SK-N-SH (cell line): ENCODE measurements around the gene DLGAP3. TPM values are rescaled to one million over a fixed set of nuclear protein-coding genes. Genes with fewer than 3 reads are reported as not detected.

Experiments used
- CTCF ChIA-PET: fragments of 300-600, 350-600 bp; formaldehyde crosslinking; extraction: SDS; loops from one replicate; lab custom pipeline; 2021; lab: Yijun Ruan, JAX
- POLR2A ChIA-PET: fragments of 350-600 bp; sonication (Branson Sonifier 250); formaldehyde crosslinking; extraction: SDS; loops from one replicate; lab custom pipeline; 2020; ENCODE audit warnings: antibody characterized with exemption, inconsistent platforms; lab: Yijun Ruan, JAX
- DNase-seq: peaks from one replicate; pipeline ENCODE4 v3.0.0; 2012
- H2AFZ ChIP-seq: fragments of 200-600 bp; sonication (generic); 2 replicates; pipeline ENCODE4 v1.8.1; 2016; ENCODE audit warnings: antibody characterized with exemption, mild to moderate bottlenecking, low read depth
- H3F3A ChIP-seq: fragments of 200-600 bp; sonication (generic); replicated peaks from 2 replicates; pipeline ENCODE3; 2016; ENCODE audit warnings: antibody characterized with exemption, mild to moderate bottlenecking; ENCODE audit not compliant: insufficient read depth
- H3K27ac ChIP-seq, 2 experiments: fragments of 200-500 bp in 1 of 2; fragments of 200-600 bp in 1 of 2; sonication (Bioruptor generic) in 1 of 2; sonication (generic), shearing (Covaris generic) in 1 of 2; 2 replicates each; pipeline versions ENCODE4 v1.5.1 to v1.6.1; 2014 to 2016; ENCODE audit warnings: low read depth in 2 of 2, inconsistent platforms in 1 of 2, low read length in 1 of 2, mild to moderate bottlenecking in 1 of 2, mixed read lengths in 1 of 2
- H3K27me3 ChIP-seq: fragments of 200-600 bp; sonication (generic), shearing (Covaris generic); 2 replicates; pipeline ENCODE4 v1.6.1; 2016; ENCODE audit warnings: mixed run types; ENCODE audit not compliant: insufficient read depth
- H3K36me3 ChIP-seq, 2 experiments: fragments of 200-500 bp in 1 of 2; fragments of 200-600 bp in 1 of 2; sonication (Bioruptor generic) in 1 of 2; sonication (generic) in 1 of 2; replicated peaks in 1 of 2; 2 replicates each; pipeline versions ENCODE3 to v1.5.1; 2014 to 2016; ENCODE audit warnings: low read length in 1 of 2, mild to moderate bottlenecking in 1 of 2; ENCODE audit not compliant: insufficient read depth in 2 of 2, control insufficient read depth in 1 of 2
- H3K4me1 ChIP-seq, 2 experiments: fragments of 200-500 bp in 1 of 2; fragments of 200-600 bp in 1 of 2; sonication (Bioruptor generic) in 1 of 2; sonication (generic), shearing (Covaris generic) in 1 of 2; 2 replicates each; pipeline versions ENCODE4 v1.5.1 to v1.6.1; 2014 to 2016; ENCODE audit warnings: low read depth in 1 of 2, low read length in 1 of 2, mixed run types in 1 of 2; ENCODE audit not compliant: insufficient read depth in 2 of 2, control insufficient read depth in 1 of 2
- H3K4me2 ChIP-seq: fragments of 200-600 bp; sonication (generic), shearing (Covaris generic); 2 replicates; pipeline ENCODE4 v1.6.1; 2017; ENCODE audit warnings: mixed run types
- H3K4me3 ChIP-seq, 2 experiments: fragments of 200-500 bp in 1 of 2; fragments of 200-600 bp in 1 of 2; sonication (Bioruptor generic) in 1 of 2; sonication (generic), shearing (Covaris generic) in 1 of 2; 2 replicates each; pipeline versions ENCODE4 v1.5.1 to v1.8.1; 2014 to 2016; ENCODE audit warnings: low read depth in 2 of 2, inconsistent platforms in 1 of 2, low read length in 1 of 2, mild to moderate bottlenecking in 1 of 2, mixed read lengths in 1 of 2, moderate library complexity in 1 of 2
- H3K79me2 ChIP-seq: fragments of 200-600 bp; sonication (generic); 2 replicates; pipeline ENCODE4 v1.8.1; 2017; ENCODE audit warnings: mild to moderate bottlenecking; ENCODE audit not compliant: insufficient read depth
- H3K9ac ChIP-seq: fragments of 200-600 bp; sonication (generic); 2 replicates; pipeline ENCODE4 v1.6.1; 2017; ENCODE audit warnings: mixed run types
- H3K9me2 ChIP-seq: fragments of 200-600 bp; sonication (generic); 2 replicates; pipeline ENCODE4 v1.6.1; 2017; ENCODE audit warnings: mixed run types
- H3K9me3 ChIP-seq: fragments of 200-600 bp; sonication (generic); 2 replicates; pipeline ENCODE4 v1.6.1; 2017; ENCODE audit warnings: mixed run types, mild to moderate bottlenecking, moderate library complexity
- H4K20me1 ChIP-seq: fragments of 200-600 bp; sonication (generic); 2 replicates; pipeline ENCODE4 v1.6.1; 2017; ENCODE audit warnings: mild to moderate bottlenecking, mixed run types; ENCODE audit not compliant: insufficient read depth
- CHD2 ChIP-seq: fragments of 150-350 bp; IDR thresholded peaks from 2 replicates; pipeline ENCODE4 v1.6.1; 2018; ENCODE audit warnings: low read length; ENCODE audit not compliant: partially characterized antibody
- CTCF ChIP-seq: fragments of 200-600 bp; sonication (generic); IDR thresholded peaks from 2 replicates; pipeline ENCODE4 v1.6.1; 2017; ENCODE audit warnings: antibody characterized with exemption, mild to moderate bottlenecking, moderate library complexity
- ELF1 ChIP-seq: IDR thresholded peaks from 2 replicates; pipeline ENCODE4 v1.4.0; 2012
- EP300 ChIP-seq, 2 experiments: IDR thresholded peaks; 2 replicates each; pipeline versions ENCODE4 v1.4.0 to v1.6.1; 2012; ENCODE audit warnings: borderline replicate concordance in 1 of 2, low read depth in 1 of 2, low read length in 1 of 2
- EZH2phosphoT487 ChIP-seq: fragments of 200-600 bp; sonication (generic); IDR thresholded peaks from 2 replicates; pipeline ENCODE4 v1.6.1; 2017; ENCODE audit warnings: low read depth, mixed run types, mild to moderate bottlenecking, antibody characterized with exemption, moderate library complexity, borderline replicate concordance
- FOSL2 ChIP-seq: IDR thresholded peaks from 2 replicates; pipeline ENCODE4 v1.4.0; 2012; ENCODE audit warnings: low read depth, mild to moderate bottlenecking, moderate library complexity, borderline replicate concordance
- GABPA ChIP-seq: IDR thresholded peaks from 2 replicates; pipeline ENCODE4 v1.4.0; 2012; ENCODE audit warnings: low read depth, mild to moderate bottlenecking
- GATA2 ChIP-seq: sonication (generic); formaldehyde crosslinking; IDR thresholded peaks from 2 replicates; pipeline ENCODE4 v1.5.0; 2020; ENCODE audit warnings: mild to moderate bottlenecking, missing genetic modification reagents
- IRF3 ChIP-seq: fragments of 150-350 bp; IDR thresholded peaks from 2 replicates; pipeline ENCODE4 v1.6.1; 2016; ENCODE audit warnings: mild to moderate bottlenecking, low read depth, low read length
- MEF2A ChIP-seq: IDR thresholded peaks from 2 replicates; pipeline ENCODE4 v1.4.0; 2012; ENCODE audit warnings: low read depth, borderline replicate concordance
- MXI1 ChIP-seq: IDR thresholded peaks from 2 replicates; pipeline ENCODE4 v1.6.1; 2012; ENCODE audit warnings: mild to moderate bottlenecking, low read depth, low read length, improper control_type of control experiment
- NRF1 ChIP-seq: IDR thresholded peaks from 2 replicates; pipeline ENCODE4 v1.6.1; 2012; ENCODE audit warnings: low read depth, mild to moderate bottlenecking, low read length
- POLR2AphosphoS5 ChIP-seq: IDR thresholded peaks from 2 replicates; pipeline ENCODE4 v1.6.1; 2012; ENCODE audit warnings: low read depth, low read length
- RAD21 ChIP-seq: IDR thresholded peaks from 2 replicates; pipeline ENCODE4 v1.6.1; 2012; ENCODE audit warnings: mild to moderate bottlenecking, low read length
- REST ChIP-seq: IDR thresholded peaks from 2 replicates; pipeline ENCODE4 v1.6.1; 2012; ENCODE audit warnings: mild to moderate bottlenecking, low read depth, low read length, moderate library complexity
- RFX5 ChIP-seq: IDR thresholded peaks from 2 replicates; pipeline ENCODE4 v1.6.1; 2012; ENCODE audit warnings: mild to moderate bottlenecking, improper control_type of control experiment, low read length
- RXRA ChIP-seq: IDR thresholded peaks from 2 replicates; pipeline ENCODE4 v1.4.0; 2012; ENCODE audit warnings: low read depth, mild to moderate bottlenecking, borderline replicate concordance
- TAF1 ChIP-seq: IDR thresholded peaks from 2 replicates; pipeline ENCODE4 v1.6.1; 2012; ENCODE audit warnings: low read depth, mild to moderate bottlenecking, low read length, moderate library complexity, borderline replicate concordance
- TEAD4 ChIP-seq: IDR thresholded peaks from 2 replicates; pipeline ENCODE4 v1.4.0; 2012; ENCODE audit warnings: mild to moderate bottlenecking, borderline replicate concordance; ENCODE audit not compliant: insufficient read depth
- WGBS: methylation state at CpG from one replicate; pipeline ENCODE4 v1.1.6; 2017; ENCODE audit warnings: low lambda C conversion rate; 5-methylcytosine and 5-hydroxymethylcytosine counted together
- polyA plus RNA-seq, 3 experiments: library from polyadenylated mRNA; depleted of rRNA; stranded (reverse); fragments of >200 nt; gene quantifications; 2 replicates each; pipeline ENCODE4 v1.2.3, GENCODE V29; 2012
- TF ChIP-seq, protein P1 (sequence below): IDR thresholded peaks from 2 replicates; pipeline ENCODE4 v1.4.0; 2012; ENCODE audit warnings: low read depth, borderline replicate concordance

The DLGAP3 gene
- polyA plus RNA-seq, 1 of the 3 experiments (the other 2 are of a cell fraction) = 0.15 TPM

DNA sequence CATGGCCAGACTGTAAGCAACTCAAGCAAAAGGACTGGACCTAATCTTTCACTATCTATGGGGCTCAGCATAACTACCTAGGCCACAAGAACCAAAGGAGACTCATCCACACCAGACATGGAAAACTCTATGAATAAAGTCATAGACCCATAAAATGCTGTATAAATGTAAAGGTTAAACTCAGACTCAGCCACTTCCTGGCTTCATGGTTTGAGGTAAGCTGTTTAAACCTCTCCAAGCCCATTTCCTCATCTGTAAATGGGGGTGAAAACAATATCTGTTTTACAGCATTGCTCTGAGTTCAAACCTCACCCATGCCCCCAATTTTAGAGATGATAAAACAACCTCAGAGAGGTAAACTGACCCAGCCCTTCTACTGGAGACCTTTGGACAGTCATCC, 65.9 kb downstream of the DLGAP3 start (continued):
- no peak for TF ChIP-seq IRF3
- TF ChIP-seq NRF1 = no peak

DNA sequence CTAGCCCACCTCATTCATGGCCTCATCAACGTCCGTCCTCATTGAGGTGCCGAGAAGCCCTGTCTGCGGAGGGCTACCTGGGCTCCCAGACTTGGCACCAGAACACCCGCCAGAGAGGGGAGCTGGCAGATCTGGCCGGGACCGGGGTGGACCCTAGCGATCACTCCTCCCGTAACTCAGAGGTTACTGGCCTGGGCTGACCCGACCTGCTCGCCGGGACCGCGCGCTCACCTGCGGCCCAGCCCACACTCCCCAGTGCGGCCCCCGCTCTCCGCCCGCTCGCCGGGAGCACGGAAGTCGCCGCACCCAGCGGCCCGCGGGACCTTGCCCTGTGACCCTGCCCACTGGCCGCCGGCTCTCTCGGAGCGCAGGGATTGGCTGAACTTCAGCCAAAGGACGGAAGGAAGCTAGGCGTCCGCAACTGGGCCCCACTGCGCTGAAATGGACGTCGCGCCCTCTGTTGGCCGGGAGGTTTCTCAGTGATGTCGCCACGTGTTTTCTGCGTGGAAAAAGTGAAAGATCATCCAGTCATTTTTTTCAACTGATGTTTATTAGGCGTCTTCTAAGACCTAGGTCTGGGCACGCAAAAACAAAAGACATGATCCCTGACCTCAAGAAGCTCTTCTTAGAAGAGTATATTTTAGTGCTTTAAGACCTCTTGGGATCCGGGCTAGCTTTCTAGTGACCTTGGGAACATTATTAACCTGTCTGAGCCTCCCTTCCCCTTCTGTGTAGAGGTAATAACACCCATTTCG, 69.8 kb downstream of the DLGAP3 start, which contains the start of gene SMIM12:
SMIM12 (minus strand) TSS at position 304 of the 755 bp plus-strand sequence. CDS start 3,772 bp downstream, outside the sequence.
- Histone ChIP-seq H3K36me3 (peaks cover 5 to 12% of the 10 kb centered on the region in 2 experiments), H3K9ac (peak within 1 kb of the TSS; percentile 86), H4K20me1 (peaks cover 18% of the 10 kb centered on the region; the same call in 1 of the 2 replicates), H3K9me3 (no peaks in the 10 kb centered on the region), H2AFZ (peak within 1 kb of the TSS; percentile 92), H3K4me1 (peaks cover 9 to 16% of the 10 kb centered on the region in 2 experiments; a peak in 3 of 4 replicates), H3K27ac (peak within 1 kb of the TSS; percentile 50 to 69; a peak in 3 of 4 replicates), H3K4me3 (peak within 1 kb of the TSS; percentile 88 to 100), H3K4me2 (peak within 1 kb of the TSS; percentile 85), H3K27me3 (no peaks in the 10 kb centered on the region), H3F3A (no peaks in the 10 kb centered on the region), H3K79me2 (peaks cover 42% of the 10 kb centered on the region), H3K9me2 (no peaks in the 10 kb centered on the region)
- ChIA-PET POLR2A (interaction anchor here (1.0 to 1.2 kb wide), 4 partner anchors 11 to 331 kb away, joined by 3 to 7 read pairs (median 4); partner anchors contain the start of gene TMEM35B), CTCF (interaction anchor here (0.5 to 3.9 kb wide), 42 partner anchors 8 to 913 kb away, joined by 3 to 26 read pairs (median 4); partner anchors contain the start of genes DLGAP3, GJB3, TMEM35B and ZMYM1)
- DNase-seq = peak; percentile 99
- 2% methylated on average over 20 of the region's 47 CpGs for WGBS
- TF ChIP-seq NRF1 (no peak), TAF1 (peak; percentile 81), REST (no peak), RAD21 (peak; percentile 39), MEF2A (no peak), CHD2 (peak; percentile 87), RXRA (peak; percentile 20; the same call in 1 of the 2 replicates), TEAD4 (no peak), FOSL2 (no peak), GABPA (peak; percentile 83), CTCF (peak; percentile 90), MXI1 (peak; percentile 99), EZH2phosphoT487 (no peak), EP300 (IDR thresholded peaks at IDR 0.05; ENCODE audit: borderline replicate concordance in 1 of 2, low read depth in 1 of 2, low read length in 1 of 2) (no peak), POLR2AphosphoS5 (peak; percentile 92), GATA2 (CRISPR knock-in tag) (no peak), ELF1 (peak; percentile 83), RFX5 (no peak)
- TF ChIP-seq, protein P1, sequence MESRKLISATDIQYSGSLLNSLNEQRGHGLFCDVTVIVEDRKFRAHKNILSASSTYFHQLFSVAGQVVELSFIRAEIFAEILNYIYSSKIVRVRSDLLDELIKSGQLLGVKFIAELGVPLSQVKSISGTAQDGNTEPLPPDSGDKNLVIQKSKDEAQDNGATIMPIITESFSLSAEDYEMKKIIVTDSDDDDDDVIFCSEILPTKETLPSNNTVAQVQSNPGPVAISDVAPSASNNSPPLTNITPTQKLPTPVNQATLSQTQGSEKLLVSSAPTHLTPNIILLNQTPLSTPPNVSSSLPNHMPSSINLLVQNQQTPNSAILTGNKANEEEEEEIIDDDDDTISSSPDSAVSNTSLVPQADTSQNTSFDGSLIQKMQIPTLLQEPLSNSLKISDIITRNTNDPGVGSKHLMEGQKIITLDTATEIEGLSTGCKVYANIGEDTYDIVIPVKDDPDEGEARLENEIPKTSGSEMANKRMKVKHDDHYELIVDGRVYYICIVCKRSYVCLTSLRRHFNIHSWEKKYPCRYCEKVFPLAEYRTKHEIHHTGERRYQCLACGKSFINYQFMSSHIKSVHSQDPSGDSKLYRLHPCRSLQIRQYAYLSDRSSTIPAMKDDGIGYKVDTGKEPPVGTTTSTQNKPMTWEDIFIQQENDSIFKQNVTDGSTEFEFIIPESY = peak; percentile 61; the same call in 1 of the 2 replicates
